ENCODE measurements around the gene IGF2BP3. TPM values are rescaled to one million over a fixed set of nuclear protein-coding genes. Genes with fewer than 3 reads are reported as not detected.

The IGF2BP3 gene
- total and polyA plus RNA-seq, 2 donors (not counting 1 experiment from before 2014, with no cell fraction given): 4.3 to 11.2 TPM

GRCh38 chr7:23267357-23267756 lies 202.9 kb downstream of the IGF2BP3 start:
- H3K4me2 ChIP-seq (ENCODE audit: extremely low read depth, insufficient read depth, low read length): no peak overlapping the region
- no peak overlapping the region for H3K27ac ChIP-seq (ENCODE audit: insufficient read depth, low read length)
- H3K4me1 ChIP-seq (ENCODE audit: control insufficient read depth, extremely low read depth, insufficient read depth, low read length): no peaks in the 10 kb centered on the region
- TF ChIP-seq CTCF (conservative IDR thresholded peaks at IDR 0.05 in 1 of 2, IDR thresholded peaks at IDR 0.05 in 1 of 2; ENCODE audit: low read depth in 1 of 2, low read length in 2 of 2) (no peak), EZH2 (IDR thresholded peaks at IDR 0.05; ENCODE audit: low read length, missing control alignments) (no peak)
- no peak overlapping the region for H2AFZ ChIP-seq (ENCODE audit: low read length)
- DNase-seq (ENCODE audit: low read depth in 2 of 2): no peak
- H3K27me3 ChIP-seq (ENCODE audit: control insufficient read depth, insufficient read depth, low read length): no peaks in the 10 kb centered on the region
- no peaks in the 10 kb centered on the region for H3K9me3 ChIP-seq (ENCODE audit: control insufficient read depth, insufficient read depth, low read depth, low read length)
- H3K79me2 ChIP-seq (ENCODE audit: control insufficient read depth, insufficient read depth, low read length): no peaks in the 10 kb centered on the region
- no peak overlapping the region for H3K9ac ChIP-seq (ENCODE audit: insufficient read depth, low read length)
- no peaks in the 10 kb centered on the region for H3K36me3 ChIP-seq (ENCODE audit: control insufficient read depth, insufficient read depth, low read length)
- no peaks in the 10 kb centered on the region for H4K20me1 ChIP-seq (ENCODE audit: control insufficient read depth, extremely low read depth, insufficient read depth, low read length)
- H3K4me3 ChIP-seq (replicated peaks in 1 of 4; ENCODE audit: control extremely low read depth in 1 of 4, insufficient read depth in 1 of 4, low read depth in 3 of 4, low read length in 4 of 4): no peak overlapping the region

GRCh38 chr7:23266918-23267317 lies 203.4 kb downstream of the IGF2BP3 start:
- no peak for DNase-seq (ENCODE audit: low read depth in 2 of 2)

GRCh38 chr7:23264916-23265458 lies 205.3 kb downstream of the IGF2BP3 start:
- Histone ChIP-seq H3K9ac (ENCODE audit: insufficient read depth, low read length) (no peak overlapping the region), H3K4me3 (replicated peaks in 1 of 4; ENCODE audit: control extremely low read depth in 1 of 4, insufficient read depth in 1 of 4, low read depth in 3 of 4, low read length in 4 of 4) (no peak overlapping the region), H3K4me1 (ENCODE audit: control insufficient read depth, extremely low read depth, insufficient read depth, low read length) (no peaks in the 10 kb centered on the region), H3K9me3 (ENCODE audit: control insufficient read depth, insufficient read depth, low read depth, low read length) (no peaks in the 10 kb centered on the region), H3K36me3 (ENCODE audit: control insufficient read depth, insufficient read depth, low read length) (no peaks in the 10 kb centered on the region), H2AFZ (ENCODE audit: low read length) (no peak overlapping the region), H3K27me3 (ENCODE audit: control insufficient read depth, insufficient read depth, low read length) (no peaks in the 10 kb centered on the region), H3K79me2 (ENCODE audit: control insufficient read depth, insufficient read depth, low read length) (no peaks in the 10 kb centered on the region), H3K4me2 (ENCODE audit: extremely low read depth, insufficient read depth, low read length) (no peak overlapping the region), H4K20me1 (ENCODE audit: control insufficient read depth, extremely low read depth, insufficient read depth, low read length) (no peaks in the 10 kb centered on the region), H3K27ac (ENCODE audit: insufficient read depth, low read length) (no peak overlapping the region)
- TF ChIP-seq EZH2 (IDR thresholded peaks at IDR 0.05; ENCODE audit: low read length, missing control alignments) (no peak), CTCF (conservative IDR thresholded peaks at IDR 0.05 in 1 of 2, IDR thresholded peaks at IDR 0.05 in 1 of 2; ENCODE audit: low read depth in 1 of 2, low read length in 2 of 2) (no peak)
- no peak for DNase-seq (ENCODE audit: low read depth in 2 of 2)

More at GRCh38 chr7:23266918-23267317, 203.4 kb downstream of the IGF2BP3 start:
- Histone ChIP-seq H3K27me3 (ENCODE audit: control insufficient read depth, insufficient read depth, low read length) (no peaks in the 10 kb centered on the region), H3K36me3 (ENCODE audit: control insufficient read depth, insufficient read depth, low read length) (no peaks in the 10 kb centered on the region), H3K4me1 (ENCODE audit: control insufficient read depth, extremely low read depth, insufficient read depth, low read length) (no peaks in the 10 kb centered on the region), H3K4me2 (ENCODE audit: extremely low read depth, insufficient read depth, low read length) (no peak overlapping the region), H3K79me2 (ENCODE audit: control insufficient read depth, insufficient read depth, low read length) (no peaks in the 10 kb centered on the region), H3K4me3 (replicated peaks in 1 of 4; ENCODE audit: control extremely low read depth in 1 of 4, insufficient read depth in 1 of 4, low read depth in 3 of 4, low read length in 4 of 4) (no peak overlapping the region), H3K9ac (ENCODE audit: insufficient read depth, low read length) (no peak overlapping the region), H4K20me1 (ENCODE audit: control insufficient read depth, extremely low read depth, insufficient read depth, low read length) (no peaks in the 10 kb centered on the region), H3K27ac (ENCODE audit: insufficient read depth, low read length) (no peak overlapping the region), H3K9me3 (ENCODE audit: control insufficient read depth, insufficient read depth, low read depth, low read length) (no peaks in the 10 kb centered on the region), H2AFZ (ENCODE audit: low read length) (no peak overlapping the region)
- TF ChIP-seq EZH2 (IDR thresholded peaks at IDR 0.05; ENCODE audit: low read length, missing control alignments): no peak
- TF ChIP-seq CTCF (conservative IDR thresholded peaks at IDR 0.05 in 1 of 2, IDR thresholded peaks at IDR 0.05 in 1 of 2; ENCODE audit: low read depth in 1 of 2, low read length in 2 of 2): no peak
